OCI-LY3 (cell line): Measurements from ENCODE around the gene GRWD1.

Experiments
- H2AFZ ChIP-seq: fragments of 200-600, 300-600 bp; shearing (Covaris generic); 2 replicates; pipeline ENCODE4 v1.6.0; 2014; ENCODE audit warnings: antibody characterized with exemption, low read depth, low read length
- H3K27ac ChIP-seq: fragments of 200-600, 300-600 bp; sonication (generic); 2 replicates; pipeline ENCODE4 v1.5.1; 2014; ENCODE audit warnings: mild to moderate bottlenecking, low read length, moderate library complexity, mixed read lengths
- H3K27me3 ChIP-seq: fragments of 200-600, 300-600 bp; sonication (generic); 2 replicates; pipeline ENCODE4 v1.6.1; 2014; ENCODE audit warnings: low read depth, low read length, mixed read lengths
- H3K36me3 ChIP-seq: fragments of 200-600, 300-600 bp; sonication (generic); replicated peaks from 2 replicates; pipeline ENCODE3; 2014; ENCODE audit warnings: low read depth, low read length, mixed read lengths
- H3K4me1 ChIP-seq: fragments of 300-600, 200-600 bp; sonication (generic); 2 replicates; pipeline ENCODE4 v1.6.1; 2014; ENCODE audit warnings: low read length, mixed read lengths
- H3K4me2 ChIP-seq: fragments of 200-600, 300-600 bp; sonication (generic); 2 replicates; pipeline ENCODE4 v1.6.1; 2014; ENCODE audit warnings: low read length, mixed read lengths
- H3K4me3 ChIP-seq: fragments of 300-600, 200-600 bp; sonication (generic); 2 replicates; pipeline ENCODE4 v1.5.1; 2014; ENCODE audit warnings: antibody characterized with exemption, mild to moderate bottlenecking, low read length, moderate library complexity
- H3K79me2 ChIP-seq: fragments of 300-600, 200-600 bp; shearing (Covaris generic); 2 replicates; pipeline ENCODE4 v1.6.1; 2014; ENCODE audit warnings: mild to moderate bottlenecking, low read length, mixed read lengths
- H3K9ac ChIP-seq: fragments of 300-600, 200-600 bp; shearing (Covaris generic); 2 replicates; pipeline ENCODE4 v1.6.0; 2014; ENCODE audit warnings: mild to moderate bottlenecking, low read length, moderate library complexity
- H3K9me3 ChIP-seq: fragments of 200-600, 300-600 bp; shearing (Covaris generic); 2 replicates; pipeline ENCODE4 v1.6.1; 2014; ENCODE audit warnings: low read length, mixed read lengths; ENCODE audit not compliant: insufficient read depth
- H4K20me1 ChIP-seq: fragments of 200-600, 300-600 bp; sonication (generic); 2 replicates; pipeline ENCODE4 v1.6.1; 2016; ENCODE audit warnings: low read length, mixed read lengths; ENCODE audit not compliant: insufficient read depth
- EZH2phosphoT487 ChIP-seq: fragments of 200-600 bp; shearing (Covaris generic); IDR thresholded peaks from 2 replicates; pipeline ENCODE4 v1.6.1; 2018; ENCODE audit warnings: antibody characterized with exemption, mixed run types, low read depth
- TF ChIP-seq, protein P1 (sequence below): fragments of 200-600, 300-600 bp; sonication (generic); IDR thresholded peaks from 2 replicates; pipeline ENCODE4 v1.5.1; 2014; ENCODE audit warnings: antibody characterized with exemption, low read length, low read depth

GRWD1 gene

DNA sequence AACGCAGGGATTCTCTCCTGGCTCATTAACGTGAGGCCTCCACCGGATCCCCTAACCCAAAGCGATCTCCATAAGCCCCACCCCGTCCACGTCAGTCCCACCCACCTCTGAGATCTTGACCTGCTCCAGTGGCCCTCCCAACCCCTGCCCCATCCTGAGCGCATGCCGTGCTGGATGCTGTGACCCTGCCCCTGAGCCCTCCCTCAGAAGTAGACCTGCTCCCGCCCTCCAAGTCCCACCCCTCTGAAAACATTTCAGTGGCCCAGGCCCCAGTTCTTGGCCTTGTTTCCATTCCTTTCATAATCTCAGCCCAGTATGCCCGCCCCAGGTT, 46.0 kb downstream of the GRWD1 start:
- Histone ChIP-seq H3K4me2 (peak overlapping the region; percentile 81), H3K27ac (no peak overlapping the region), H3K9ac (no peak overlapping the region), H3K4me3 (peak overlapping the region; percentile 50), H2AFZ (no peak overlapping the region), H4K20me1 (no peaks in the 10 kb centered on the region), H3K4me1 (peaks cover 28% of the 10 kb centered on the region), H3K27me3 (peaks cover 4% of the 10 kb centered on the region; the same call in 1 of the 2 replicates), H3K79me2 (no peaks in the 10 kb centered on the region), H3K9me3 (no peaks in the 10 kb centered on the region), H3K36me3 (no peaks in the 10 kb centered on the region)
- TF ChIP-seq, protein P1, sequence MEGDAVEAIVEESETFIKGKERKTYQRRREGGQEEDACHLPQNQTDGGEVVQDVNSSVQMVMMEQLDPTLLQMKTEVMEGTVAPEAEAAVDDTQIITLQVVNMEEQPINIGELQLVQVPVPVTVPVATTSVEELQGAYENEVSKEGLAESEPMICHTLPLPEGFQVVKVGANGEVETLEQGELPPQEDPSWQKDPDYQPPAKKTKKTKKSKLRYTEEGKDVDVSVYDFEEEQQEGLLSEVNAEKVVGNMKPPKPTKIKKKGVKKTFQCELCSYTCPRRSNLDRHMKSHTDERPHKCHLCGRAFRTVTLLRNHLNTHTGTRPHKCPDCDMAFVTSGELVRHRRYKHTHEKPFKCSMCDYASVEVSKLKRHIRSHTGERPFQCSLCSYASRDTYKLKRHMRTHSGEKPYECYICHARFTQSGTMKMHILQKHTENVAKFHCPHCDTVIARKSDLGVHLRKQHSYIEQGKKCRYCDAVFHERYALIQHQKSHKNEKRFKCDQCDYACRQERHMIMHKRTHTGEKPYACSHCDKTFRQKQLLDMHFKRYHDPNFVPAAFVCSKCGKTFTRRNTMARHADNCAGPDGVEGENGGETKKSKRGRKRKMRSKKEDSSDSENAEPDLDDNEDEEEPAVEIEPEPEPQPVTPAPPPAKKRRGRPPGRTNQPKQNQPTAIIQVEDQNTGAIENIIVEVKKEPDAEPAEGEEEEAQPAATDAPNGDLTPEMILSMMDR = no peak
- TF ChIP-seq EZH2phosphoT487 = no peak

DNA sequence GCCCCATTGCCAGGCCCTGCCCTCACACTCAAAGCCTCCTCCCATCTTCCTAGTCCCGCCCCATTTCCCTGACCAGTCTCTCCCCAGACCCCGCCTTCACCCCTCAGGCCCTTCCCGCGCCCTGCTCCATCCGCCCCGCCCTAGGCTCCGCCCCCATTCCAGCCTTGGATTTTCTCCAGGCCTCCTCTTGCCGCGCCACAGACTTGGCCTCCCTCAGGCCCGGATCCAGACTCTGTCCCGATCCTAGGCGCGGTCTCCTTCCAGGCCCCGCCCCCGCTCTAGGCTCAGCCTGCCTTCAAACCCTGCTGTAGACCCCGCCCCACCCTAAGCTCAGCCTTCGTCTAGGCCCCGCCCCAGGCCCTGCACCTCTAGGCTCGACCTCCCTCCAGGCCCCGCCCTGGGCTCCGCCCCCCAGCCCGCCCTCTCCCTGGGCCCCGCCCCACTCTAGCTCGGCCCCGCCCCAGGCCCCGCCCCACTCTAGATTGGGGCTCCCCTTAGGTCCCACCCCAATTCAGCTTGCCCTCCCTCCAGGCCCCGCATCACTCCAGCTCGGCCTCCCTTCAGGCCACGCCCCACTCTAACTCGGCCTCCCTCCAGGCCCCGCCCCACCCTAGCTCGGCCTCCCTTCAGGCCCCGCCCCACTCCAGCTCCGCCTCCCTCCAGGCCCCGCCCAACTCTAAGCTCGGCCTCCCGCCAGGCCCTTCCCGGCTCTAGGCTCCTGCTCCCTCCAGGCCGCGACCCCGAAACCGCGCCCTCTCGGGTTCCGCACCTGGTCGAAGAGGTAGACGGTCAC, 47.3 kb downstream of the GRWD1 start:
- H3K4me3 ChIP-seq = no peak overlapping the region
- no peak overlapping the region for H3K4me2 ChIP-seq
- H3K79me2 ChIP-seq = no peaks in the 10 kb centered on the region
- H3K4me1 ChIP-seq = peaks cover 35% of the 10 kb centered on the region
- H4K20me1 ChIP-seq = no peaks in the 10 kb centered on the region
- no peaks in the 10 kb centered on the region for H3K36me3 ChIP-seq
- H3K9me3 ChIP-seq = no peaks in the 10 kb centered on the region
- no peak overlapping the region for H3K9ac ChIP-seq
- H2AFZ ChIP-seq = no peak overlapping the region
- H3K27ac ChIP-seq = no peak overlapping the region
- peaks cover 4% of the 10 kb centered on the region; the same call in 1 of the 2 replicates for H3K27me3 ChIP-seq
- TF ChIP-seq, protein P1 = no peak
- no peak for TF ChIP-seq EZH2phosphoT487

DNA sequence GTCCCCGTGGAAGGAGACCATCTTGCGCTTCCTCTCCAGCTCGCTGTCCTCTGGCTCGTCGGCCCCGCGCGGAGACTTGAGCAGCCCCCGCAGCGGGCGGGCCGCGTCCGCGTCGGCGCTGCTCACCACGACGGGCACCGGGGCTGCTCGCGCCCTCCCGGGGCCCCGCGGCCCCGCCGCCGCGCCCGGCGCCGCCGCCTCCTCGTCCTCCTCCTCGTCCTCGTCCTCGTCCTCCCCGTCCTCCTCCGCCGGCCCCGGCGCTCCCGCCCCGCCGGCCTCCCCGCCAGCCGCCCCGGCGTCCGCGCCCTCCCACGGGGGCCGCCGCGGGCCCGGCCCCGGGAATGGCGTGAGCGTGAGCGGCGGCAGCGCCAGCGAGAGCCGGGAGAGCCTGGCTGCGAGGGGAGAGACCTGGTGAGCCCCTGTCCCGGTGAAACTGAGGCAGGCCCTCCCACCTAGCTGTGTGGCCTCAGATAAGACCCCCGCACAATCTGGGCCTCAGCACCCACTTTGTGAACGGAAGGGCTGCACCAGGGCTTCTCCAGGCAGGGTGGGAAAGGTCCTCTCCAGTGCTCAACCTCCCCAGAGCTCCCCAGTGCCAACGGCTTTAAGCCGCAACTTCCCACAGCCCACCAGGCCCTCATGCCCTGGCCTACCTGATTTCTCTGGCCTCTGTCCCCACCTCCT, 48.1 kb downstream of the GRWD1 start:
- H2AFZ ChIP-seq = no peak overlapping the region
- no peaks in the 10 kb centered on the region for H3K79me2 ChIP-seq
- H3K9ac ChIP-seq = no peak overlapping the region
- H3K27ac ChIP-seq = no peak overlapping the region
- no peak overlapping the region for H3K4me3 ChIP-seq
- H3K27me3 ChIP-seq = peaks cover 4% of the 10 kb centered on the region; the same call in 1 of the 2 replicates
- H3K4me1 ChIP-seq = peaks cover 35% of the 10 kb centered on the region
- no peaks in the 10 kb centered on the region for H4K20me1 ChIP-seq
- H3K9me3 ChIP-seq = no peaks in the 10 kb centered on the region
- TF ChIP-seq, protein P1 = no peak
- no peak for TF ChIP-seq EZH2phosphoT487
- no peak overlapping the region for H3K4me2 ChIP-seq
- H3K36me3 ChIP-seq = no peaks in the 10 kb centered on the region

DNA sequence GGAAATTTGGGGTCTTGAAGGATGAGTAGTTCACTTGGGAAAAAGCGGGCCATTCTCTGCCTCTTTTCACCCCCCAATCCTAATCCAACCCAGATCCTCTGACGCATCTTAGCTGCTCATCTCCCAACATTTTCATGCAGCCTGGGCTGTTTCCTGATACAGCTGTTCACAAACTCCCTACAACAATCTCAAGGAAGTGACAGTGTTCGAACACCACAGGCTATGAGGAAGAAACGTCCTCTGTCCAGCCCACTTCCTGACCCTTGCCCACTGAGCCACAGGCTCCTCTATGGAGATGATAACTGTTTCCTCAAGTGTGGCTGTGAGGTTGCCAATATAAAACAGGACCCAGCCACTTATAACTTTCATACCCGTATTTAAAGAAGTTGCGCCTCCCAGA, 49.6 kb downstream of the GRWD1 start:
- no peak overlapping the region for H3K4me3 ChIP-seq
- H4K20me1 ChIP-seq = no peaks in the 10 kb centered on the region
- H3K4me1 ChIP-seq = peaks cover 26% of the 10 kb centered on the region
- no peaks in the 10 kb centered on the region for H3K9me3 ChIP-seq
- H3K79me2 ChIP-seq = no peaks in the 10 kb centered on the region
- H3K9ac ChIP-seq = no peak overlapping the region
- TF ChIP-seq, protein P1 = no peak
- no peak for TF ChIP-seq EZH2phosphoT487
- H2AFZ ChIP-seq = no peak overlapping the region
- H3K4me2 ChIP-seq = no peak overlapping the region
- H3K36me3 ChIP-seq = no peaks in the 10 kb centered on the region
- no peak overlapping the region for H3K27ac ChIP-seq
- H3K27me3 ChIP-seq = peaks cover 4% of the 10 kb centered on the region; the same call in 1 of the 2 replicates
